GM12878 (cell line): Measurements from ENCODE around the gene FAM47E. TPM values are rescaled to one million over a fixed set of nuclear protein-coding genes. Genes with fewer than 3 reads are reported as not detected.

Experiments
- ATAC-seq: fragments of 200-7000 bp; cut with Tn5 transposase; 3 replicates; pipeline ENCODE4 v1.9.1; 2020; ENCODE audit warnings: mild to moderate bottlenecking, moderate library complexity
- BruUV-seq: library from RNA; stranded (reverse); fragments of 400-500 nt; replicated peaks from 2 replicates; lab custom pipeline; 2021; lab: Mats Ljungman, UMichigan
- CTCF ChIA-PET: fragments of 300-600 bp; sonication (Branson Sonifier 250); formaldehyde crosslinking; extraction: SDS; loops from one replicate; lab custom pipeline; 2021; ENCODE audit warnings: inconsistent platforms; lab: Yijun Ruan, JAX
- POLR2A ChIA-PET: fragments of 350-600 bp; formaldehyde crosslinking; extraction: SDS; loops from one replicate; lab custom pipeline; 2021; ENCODE audit warnings: inconsistent platforms; lab: Charles Lee
- RAD21 ChIA-PET: fragments of 300-600 bp; sonication (Branson Sonifier 250); formaldehyde crosslinking; loops from one replicate; lab custom pipeline; 2023; ENCODE audit warnings: antibody characterized with exemption; ENCODE audit not compliant: unreplicated experiment; lab: Charles Lee
- SMC1A ChIA-PET: fragments of 300-600 bp; sonication (Branson Sonifier 250); formaldehyde crosslinking; loops from one replicate; lab custom pipeline; 2023; ENCODE audit not compliant: unreplicated experiment, uncharacterized antibody; lab: Charles Lee
- DNase-seq: peaks from one replicate; pipeline ENCODE4 v3.0.0-alpha.2; 2011; ENCODE audit warnings: low read depth, low spot score
- FAIRE-seq: peaks from 3 replicates; lab custom pipeline; 2011; peaks lifted over from hg19 to GRCh38; lab: Jason Lieb, UNC
- H2AFZ ChIP-seq: 2 replicates; pipeline ENCODE4 v1.6.0; 2011; ENCODE audit warnings: low read depth, low read length, control low read depth; ENCODE audit not compliant: control insufficient read depth
- H3K27ac ChIP-seq: 2 replicates; pipeline ENCODE4 v1.5.1; 2011; ENCODE audit warnings: control low read depth; ENCODE audit not compliant: control insufficient read depth, insufficient read depth
- H3K27me3 ChIP-seq, 2 experiments: replicated peaks in 1 of 2; 2 replicates each; pipeline versions ENCODE4 v1.6.0 to v1.6.1; 2011; ENCODE audit warnings: low read length in 1 of 2; ENCODE audit not compliant: control insufficient read depth in 2 of 2, insufficient read depth in 2 of 2
- H3K36me3 ChIP-seq, 2 experiments: 2 replicates each; pipeline ENCODE4 v1.5.1; 2011; ENCODE audit warnings: low read length in 1 of 2; ENCODE audit not compliant: control insufficient read depth in 2 of 2, insufficient read depth in 2 of 2
- H3K4me1 ChIP-seq: 2 replicates; pipeline ENCODE4 v1.6.1; 2011; ENCODE audit warnings: mild to moderate bottlenecking, low read length, moderate library complexity, mixed read lengths; ENCODE audit not compliant: control insufficient read depth, insufficient read depth
- H3K4me2 ChIP-seq: 2 replicates; pipeline ENCODE4 v1.6.0; 2011; ENCODE audit warnings: control low read depth; ENCODE audit not compliant: control insufficient read depth, insufficient read depth
- H3K4me3 ChIP-seq: fragments of 200-600 bp; sonication (generic); 2 replicates; pipeline ENCODE4 v1.5.1; 2016
- H3K79me2 ChIP-seq: 2 replicates; pipeline ENCODE4 v1.6.0; 2011; ENCODE audit warnings: low read length; ENCODE audit not compliant: control insufficient read depth, insufficient read depth
- H3K9ac ChIP-seq: 2 replicates; pipeline ENCODE4 v1.8.0; 2011; ENCODE audit warnings: low read length, control low read depth, mixed read lengths; ENCODE audit not compliant: control insufficient read depth, insufficient read depth
- H3K9me3 ChIP-seq: replicated peaks from 3 replicates; pipeline ENCODE4 v1.5.1; 2011; ENCODE audit warnings: mild to moderate bottlenecking, low read length; ENCODE audit not compliant: control insufficient read depth, insufficient read depth
- H4K20me1 ChIP-seq: 2 replicates; pipeline ENCODE4 v1.6.0; 2011; ENCODE audit not compliant: control insufficient read depth, insufficient read depth
- BACH1 ChIP-seq: fragments of 450-650 bp; IDR thresholded peaks from 2 replicates; pipeline ENCODE4 v1.6.1; 2017; ENCODE audit warnings: mild to moderate bottlenecking, borderline replicate concordance
- BHLHE40 ChIP-seq, 2 experiments: fragments of 450-650 bp in 1 of 2; IDR thresholded peaks; 2 replicates each; pipeline ENCODE4 v1.6.1; 2011 to 2017; ENCODE audit warnings: low read depth in 2 of 2, borderline replicate concordance in 1 of 2, improper control_type of control experiment in 1 of 2, low read length in 1 of 2, mild to moderate bottlenecking in 1 of 2
- ETV6 ChIP-seq, 2 experiments: fragments of 450-650 bp in 1 of 2; IDR thresholded peaks in 1 of 2; conservative IDR thresholded peaks in 1 of 2; 2 replicates each; pipeline ENCODE4 v1.6.1; 2014; ENCODE audit warnings: antibody characterized with exemption in 1 of 2, borderline replicate concordance in 1 of 2, low read depth in 1 of 2, mild to moderate bottlenecking in 1 of 2, moderate library complexity in 1 of 2
- FOXM1 ChIP-seq: IDR thresholded peaks from 2 replicates; pipeline ENCODE4 v1.6.1; 2012; ENCODE audit warnings: low read depth, mild to moderate bottlenecking, inconsistent platforms, low read length, moderate library complexity
- HDAC2 ChIP-seq: fragments of 200-600 bp; sonication (generic); IDR thresholded peaks from 2 replicates; pipeline ENCODE4 v1.6.1; 2017
- MAX ChIP-seq: IDR thresholded peaks from 2 replicates; pipeline ENCODE4 v1.6.1; 2012; ENCODE audit warnings: low read depth, low read length, improper control_type of control experiment
- MTA3 ChIP-seq: IDR thresholded peaks from 2 replicates; pipeline ENCODE4 v1.6.1; 2012; ENCODE audit warnings: low read length, inconsistent platforms, borderline replicate concordance
- NFYB ChIP-seq: IDR thresholded peaks from 2 replicates; pipeline ENCODE4 v1.6.1; 2011; ENCODE audit warnings: low read depth, mild to moderate bottlenecking, low read length, improper control_type of control experiment, moderate library complexity; ENCODE audit not compliant: insufficient read depth
- NRF1 ChIP-seq: conservative IDR thresholded peaks from 2 replicates; pipeline ENCODE4 v1.6.1; 2011; ENCODE audit warnings: mild to moderate bottlenecking, low read depth, low read length, improper control_type of control experiment
- REST ChIP-seq: IDR thresholded peaks from 2 replicates; pipeline ENCODE4 v1.6.1; 2012; ENCODE audit warnings: mild to moderate bottlenecking, low read depth, low read length
- SIX5 ChIP-seq: IDR thresholded peaks from 2 replicates; pipeline ENCODE4 v1.6.1; 2011; ENCODE audit warnings: mild to moderate bottlenecking, low read depth, low read length, moderate library complexity; ENCODE audit not compliant: severe bottlenecking
- WGBS: methylation state at CpG from one replicate; pipeline ENCODE4 v1.1.6; 2016; ENCODE audit warnings: low lambda C conversion rate; ENCODE audit not compliant: insufficient replicate concordance, insufficient coverage; ENCODE audit errors: missing lambda C conversion rate; 5-methylcytosine and 5-hydroxymethylcytosine counted together
- in situ Hi-C: fragments of 300-500 bp; cut with MboI; formaldehyde crosslinking; loops from 9 replicates; pipeline ENCODE4 v1.14.3; 2018; ENCODE audit warnings: mixed read lengths
- intact Hi-C: fragments of 100-400 bp; cut with micrococcal nuclease; formaldehyde crosslinking; loops from one replicate; pipeline ENCODE4 v1.14.2; 2022; ENCODE audit not compliant: unreplicated experiment
- polyA plus RNA-seq, 11 experiments: library from polyadenylated mRNA; depleted of rRNA in 4 of 11; unstranded in 6 of 11; stranded (reverse) in 5 of 11; fragments of >200 nt; fragmentation: Nextera tagmentation in 4 of 11; fragmentation: Illumina TruSeq in 1 of 11; extraction: Ambion mirVana in 4 of 11; extraction: Trizol in 1 of 11; gene quantifications; 1 replicate in 1 of 11; 2 replicates in 10 of 11; pipeline versions ENCODE4 v1.2.1 to v1.2.3, GENCODE V29; 2011 to 2016; ENCODE audit warnings: inconsistent platforms in 2 of 11, missing spikeins in 2 of 11, low read depth in 1 of 11
- total RNA-seq, 4 experiments: library from RNA; depleted of rRNA in 3 of 4; stranded (reverse); fragments of >200 nt in 3 of 4; fragmentation: Illumina TruSeq in 1 of 4; extraction: Trizol in 1 of 4; gene quantifications; 2 replicates each; pipeline versions ENCODE4 v1.2.1 to v1.2.3, GENCODE V29; 2013 to 2021
- TF ChIP-seq, protein P1 (sequence below): fragments of 450-650 bp; IDR thresholded peaks from 2 replicates; pipeline ENCODE4 v1.6.1; 2014; ENCODE audit warnings: mild to moderate bottlenecking

The FAM47E gene
- total and polyA plus RNA-seq, 10 of the 15 experiments (the other 5 are each of a cell fraction or from before 2014, with no cell fraction given): 0.03 TPM; not detected in 9

DNA sequence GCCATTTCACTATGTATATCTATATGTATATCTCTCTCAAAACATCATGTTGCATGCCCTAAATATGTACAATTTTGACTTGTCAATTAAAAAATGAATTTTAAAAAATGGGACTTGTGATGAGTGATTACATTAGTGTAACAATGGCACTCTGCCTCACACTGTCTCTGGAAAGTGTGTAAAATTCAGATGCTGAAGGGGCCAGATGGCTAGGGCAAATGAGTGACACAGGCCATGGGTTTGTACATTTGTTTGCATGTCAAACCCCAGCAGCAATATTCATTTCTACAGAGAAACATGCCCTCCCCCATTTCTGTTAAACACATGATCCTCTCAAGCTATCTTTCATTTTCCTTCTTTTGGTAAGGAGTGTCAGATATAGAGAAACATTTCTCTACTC, 46.0 kb upstream of the FAM47E start (continued):
- TF ChIP-seq ETV6 (conservative IDR thresholded peaks at IDR 0.05 in 1 of 2, IDR thresholded peaks at IDR 0.05 in 1 of 2; ENCODE audit: borderline replicate concordance in 1 of 2, low read depth in 1 of 2) (no peak), FOXM1 (no peak), NRF1 (no peak), NFYB (no peak), SIX5 (no peak)

- Histone ChIP-seq H3K4me1 (peaks cover 22% of the 10 kb centered on the region), H3K9ac (no peak overlapping the region), H2AFZ (no peak overlapping the region), H3K27me3 (no peaks in the 10 kb centered on the region), H3K27ac (no peak overlapping the region), H3K79me2 (peaks cover 2% of the 10 kb centered on the region), H3K4me2 (no peak overlapping the region), H3K4me3 (no peak overlapping the region), H4K20me1 (no peaks in the 10 kb centered on the region), H3K9me3 (no peaks in the 10 kb centered on the region), H3K36me3 (no peaks in the 10 kb centered on the region)
- WGBS: 51% methylated on average over 7 of the region's 7 CpGs
- DNase-seq: no peak
- CTCF ChIA-PET: interaction anchor here (1.1 kb wide), 1 partner anchor 170 kb away, joined by 3 read pairs; no protein-coding TSS in a partner anchor
- SMC1A ChIA-PET: no interaction called here
- BruUV-seq: no TSS peak
- ATAC-seq: no peak
- in situ Hi-C loops: no loop called here
- no peak for FAIRE-seq
- intact Hi-C loops: no loop called here
- POLR2A ChIA-PET: interaction anchor here (1.1 kb wide), 1 partner anchor 7 kb away, joined by 3 read pairs; no protein-coding TSS in a partner anchor
- RAD21 ChIA-PET: no interaction called here
- TF ChIP-seq REST (no peak), HDAC2 (no peak), MTA3 (no peak), BHLHE40 (IDR thresholded peaks at IDR 0.05; ENCODE audit: borderline replicate concordance in 1 of 2, low read depth in 2 of 2, low read length in 1 of 2) (no peak), BACH1 (no peak), MAX (no peak)
- TF ChIP-seq, protein P1, sequence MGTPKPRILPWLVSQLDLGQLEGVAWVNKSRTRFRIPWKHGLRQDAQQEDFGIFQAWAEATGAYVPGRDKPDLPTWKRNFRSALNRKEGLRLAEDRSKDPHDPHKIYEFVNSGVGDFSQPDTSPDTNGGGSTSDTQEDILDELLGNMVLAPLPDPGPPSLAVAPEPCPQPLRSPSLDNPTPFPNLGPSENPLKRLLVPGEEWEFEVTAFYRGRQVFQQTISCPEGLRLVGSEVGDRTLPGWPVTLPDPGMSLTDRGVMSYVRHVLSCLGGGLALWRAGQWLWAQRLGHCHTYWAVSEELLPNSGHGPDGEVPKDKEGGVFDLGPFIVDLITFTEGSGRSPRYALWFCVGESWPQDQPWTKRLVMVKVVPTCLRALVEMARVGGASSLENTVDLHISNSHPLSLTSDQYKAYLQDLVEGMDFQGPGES: no peak
Observed at GRCh38 chr4:76206222-76206942, 45.1 kb upstream of the FAM47E start.
